Kidney epithelial cell (primary cell): ENCODE results near the gene ENGASE. TPM values are rescaled to one million over a fixed set of nuclear protein-coding genes. Genes with fewer than 3 reads are reported as not detected.

Experiments used
- DNase-seq: peaks from one replicate; pipeline ENCODE4 v3.0.0-alpha.2; 2010; ENCODE audit warnings: low read depth
- H3K27me3 ChIP-seq: 2 replicates; pipeline ENCODE4 v1.6.0; 2011; ENCODE audit warnings: low read length; ENCODE audit not compliant: control insufficient read depth, insufficient read depth
- H3K36me3 ChIP-seq: 2 replicates; pipeline ENCODE4 v1.5.1; 2011; ENCODE audit warnings: low read length; ENCODE audit not compliant: control insufficient read depth, insufficient read depth
- H3K4me3 ChIP-seq: 2 replicates; pipeline ENCODE4 v1.5.1; 2011; ENCODE audit warnings: low read depth, mild to moderate bottlenecking, control low read depth, low read length
- CTCF ChIP-seq: IDR thresholded peaks from 2 replicates; pipeline ENCODE4 v1.5.1; 2011; ENCODE audit warnings: mild to moderate bottlenecking, moderate library complexity, low read length, control low read depth, inconsistent platforms; ENCODE audit not compliant: insufficient read depth, poor library complexity, severe bottlenecking
- total RNA-seq: library from RNA; depleted of rRNA; stranded (reverse); fragments of >200 nt; gene quantifications from 2 replicates; pipeline ENCODE4 v1.2.3, GENCODE V29; 2015

ENGASE gene
- total RNA-seq, 1 donor from 2014 or later: 9.0 TPM

GRCh38 chr17:79116575-79117368 is 42.1 kb downstream of the ENGASE start:
- Histone ChIP-seq H3K4me3 (no peak overlapping the region), H3K36me3 (no peaks in the 10 kb centered on the region), H3K27me3 (peaks cover 56% of the 10 kb centered on the region)
- no peak for TF ChIP-seq CTCF
- DNase-seq: no peak

- Histone ChIP-seq H3K4me3 (no peak overlapping the region), H3K36me3 (no peaks in the 10 kb centered on the region), H3K27me3 (peaks cover 54% of the 10 kb centered on the region)
- no peak for TF ChIP-seq CTCF
- no peak for DNase-seq
These were observed 43.4 kb downstream of the ENGASE start for GRCh38 chr17:79117905-79118487.

GRCh38 chr17:79118924-79119323 is 44.3 kb downstream of the ENGASE start:
- TF ChIP-seq CTCF: no peak
- H3K4me3 ChIP-seq: no peak overlapping the region
- peaks cover 51% of the 10 kb centered on the region for H3K27me3 ChIP-seq
- no peak for DNase-seq
- H3K36me3 ChIP-seq: no peaks in the 10 kb centered on the region

GRCh38 chr17:79120259-79120658 is 45.6 kb downstream of the ENGASE start:
- Histone ChIP-seq H3K27me3 (peaks cover 41% of the 10 kb centered on the region), H3K4me3 (no peak overlapping the region), H3K36me3 (no peaks in the 10 kb centered on the region)
- no peak for TF ChIP-seq CTCF
- DNase-seq: no peak

- H3K4me3 ChIP-seq: no peak overlapping the region
- no peak for TF ChIP-seq CTCF
- no peak for DNase-seq
- peaks cover 17% of the 10 kb centered on the region for H3K27me3 ChIP-seq
- H3K36me3 ChIP-seq: no peaks in the 10 kb centered on the region
These were observed 49.4 kb downstream of the ENGASE start for GRCh38 chr17:79123988-79124387.
